ENCODE results near the gene CPT1B. TPM values are rescaled to one million over a fixed set of nuclear protein-coding genes. Genes with fewer than 3 reads are reported as not detected.

CPT1B gene
- total RNA-seq, 1 donor: 3.9 TPM

DNA sequence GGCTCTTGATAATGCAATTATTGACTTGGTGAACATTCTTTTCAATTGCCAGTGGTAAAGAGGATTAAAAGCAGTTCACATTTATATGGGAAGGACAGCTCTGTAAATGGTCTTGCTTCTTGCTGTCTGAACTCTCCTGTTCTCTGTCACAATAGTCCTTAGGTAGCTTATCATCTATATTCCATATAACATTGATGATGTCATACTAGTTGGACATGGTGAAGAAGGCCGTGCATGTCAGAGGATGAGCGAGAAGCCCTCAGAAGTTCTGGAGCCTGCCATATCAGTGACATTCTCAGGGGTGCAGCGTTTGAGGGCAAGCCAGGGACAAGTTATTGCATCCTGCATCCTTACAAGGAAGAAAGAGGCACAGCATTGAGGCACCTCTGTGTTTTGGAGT, 7.0 kb upstream of the CPT1B start:
- DNase-seq (ENCODE audit: low read depth): no peak
- TF ChIP-seq, protein P1, sequence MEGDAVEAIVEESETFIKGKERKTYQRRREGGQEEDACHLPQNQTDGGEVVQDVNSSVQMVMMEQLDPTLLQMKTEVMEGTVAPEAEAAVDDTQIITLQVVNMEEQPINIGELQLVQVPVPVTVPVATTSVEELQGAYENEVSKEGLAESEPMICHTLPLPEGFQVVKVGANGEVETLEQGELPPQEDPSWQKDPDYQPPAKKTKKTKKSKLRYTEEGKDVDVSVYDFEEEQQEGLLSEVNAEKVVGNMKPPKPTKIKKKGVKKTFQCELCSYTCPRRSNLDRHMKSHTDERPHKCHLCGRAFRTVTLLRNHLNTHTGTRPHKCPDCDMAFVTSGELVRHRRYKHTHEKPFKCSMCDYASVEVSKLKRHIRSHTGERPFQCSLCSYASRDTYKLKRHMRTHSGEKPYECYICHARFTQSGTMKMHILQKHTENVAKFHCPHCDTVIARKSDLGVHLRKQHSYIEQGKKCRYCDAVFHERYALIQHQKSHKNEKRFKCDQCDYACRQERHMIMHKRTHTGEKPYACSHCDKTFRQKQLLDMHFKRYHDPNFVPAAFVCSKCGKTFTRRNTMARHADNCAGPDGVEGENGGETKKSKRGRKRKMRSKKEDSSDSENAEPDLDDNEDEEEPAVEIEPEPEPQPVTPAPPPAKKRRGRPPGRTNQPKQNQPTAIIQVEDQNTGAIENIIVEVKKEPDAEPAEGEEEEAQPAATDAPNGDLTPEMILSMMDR (IDR thresholded peaks at IDR 0.05; ENCODE audit: insufficient read depth, low read depth, low read length): no peak
- no peak overlapping the region for H3K4me3 ChIP-seq (ENCODE audit: low read depth, low read length)

DNA sequence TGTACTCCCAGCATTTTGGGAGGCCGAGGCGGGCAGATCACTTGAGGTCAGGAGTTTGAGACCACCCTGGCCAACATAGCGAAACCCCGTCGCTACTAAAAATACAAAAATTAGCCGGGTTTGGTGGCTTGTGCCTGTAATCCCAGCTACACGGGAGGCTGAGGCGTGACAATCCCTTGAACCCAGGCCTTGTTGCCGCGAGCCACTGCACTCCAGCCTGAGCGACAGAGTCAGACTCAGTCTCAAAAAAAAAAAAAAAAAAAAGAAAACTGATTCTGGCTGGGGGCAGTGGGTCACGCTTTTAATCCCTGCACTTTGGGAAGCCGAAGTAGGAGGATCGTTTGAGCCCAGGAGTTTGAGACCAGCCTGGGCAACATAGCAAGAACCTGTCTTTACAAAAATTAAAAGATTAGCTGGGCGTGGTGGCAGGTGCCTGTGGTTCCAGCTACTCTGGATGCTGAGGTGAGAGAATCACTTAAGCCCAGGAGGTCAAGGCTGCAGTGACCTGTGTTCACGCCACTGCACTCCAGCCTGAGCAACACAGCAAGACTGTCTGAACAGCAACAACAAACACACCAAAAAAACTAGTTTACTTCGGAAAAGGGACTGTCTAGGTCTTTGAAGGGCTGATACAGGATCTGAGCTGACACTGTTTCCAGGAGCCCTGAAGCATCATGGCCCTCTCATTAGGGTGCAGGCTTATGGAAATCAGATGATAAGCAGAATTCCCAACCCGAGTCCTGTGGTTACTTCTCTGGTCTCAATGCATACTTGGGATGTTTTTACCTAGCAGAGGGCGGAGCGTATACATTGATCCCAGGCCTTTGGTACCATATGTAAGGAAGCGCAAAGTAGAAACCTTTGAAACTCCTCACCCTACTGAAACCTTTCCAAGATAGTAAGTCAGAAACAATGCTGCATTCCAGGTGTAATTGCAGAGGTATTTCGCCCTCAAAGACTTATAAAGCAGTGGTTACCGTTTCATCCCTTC, 6.2 kb upstream of the CPT1B start:
- TF ChIP-seq, protein P1 (IDR thresholded peaks at IDR 0.05; ENCODE audit: insufficient read depth, low read depth, low read length): no peak
- no peak for DNase-seq (ENCODE audit: low read depth)
- H3K4me3 ChIP-seq (ENCODE audit: low read depth, low read length): no peak overlapping the region

DNA sequence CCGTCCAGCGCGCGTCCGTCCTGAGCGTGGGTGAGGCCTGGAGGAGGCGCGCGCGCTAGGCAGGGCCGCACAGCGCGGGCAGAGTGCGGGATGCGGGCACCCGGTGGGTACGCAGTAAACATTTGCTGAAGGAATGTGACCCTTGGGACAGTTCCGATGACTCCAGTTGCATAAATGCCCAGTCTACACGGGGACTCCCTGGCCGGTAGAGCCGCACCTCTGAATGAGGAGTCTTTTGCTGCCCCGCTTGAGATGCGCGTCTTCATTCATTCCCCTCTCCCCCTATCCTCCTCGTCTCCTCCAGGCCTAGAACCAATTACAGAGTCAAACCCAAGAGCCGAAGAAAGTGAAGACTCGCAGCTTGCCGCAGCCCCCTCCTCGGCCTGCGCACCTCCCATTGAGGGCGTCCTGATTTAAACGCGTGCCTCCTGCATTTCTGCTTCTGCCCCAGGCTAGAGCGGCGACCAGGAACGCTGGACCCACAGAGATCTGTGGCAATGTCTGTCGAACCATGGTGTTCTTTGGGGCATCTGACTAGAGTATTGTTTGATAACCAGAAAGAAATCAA, 5.2 kb upstream of the CPT1B start:
- no peak for DNase-seq (ENCODE audit: low read depth)
- TF ChIP-seq, protein P1 (IDR thresholded peaks at IDR 0.05; ENCODE audit: insufficient read depth, low read depth, low read length): no peak

DNA sequence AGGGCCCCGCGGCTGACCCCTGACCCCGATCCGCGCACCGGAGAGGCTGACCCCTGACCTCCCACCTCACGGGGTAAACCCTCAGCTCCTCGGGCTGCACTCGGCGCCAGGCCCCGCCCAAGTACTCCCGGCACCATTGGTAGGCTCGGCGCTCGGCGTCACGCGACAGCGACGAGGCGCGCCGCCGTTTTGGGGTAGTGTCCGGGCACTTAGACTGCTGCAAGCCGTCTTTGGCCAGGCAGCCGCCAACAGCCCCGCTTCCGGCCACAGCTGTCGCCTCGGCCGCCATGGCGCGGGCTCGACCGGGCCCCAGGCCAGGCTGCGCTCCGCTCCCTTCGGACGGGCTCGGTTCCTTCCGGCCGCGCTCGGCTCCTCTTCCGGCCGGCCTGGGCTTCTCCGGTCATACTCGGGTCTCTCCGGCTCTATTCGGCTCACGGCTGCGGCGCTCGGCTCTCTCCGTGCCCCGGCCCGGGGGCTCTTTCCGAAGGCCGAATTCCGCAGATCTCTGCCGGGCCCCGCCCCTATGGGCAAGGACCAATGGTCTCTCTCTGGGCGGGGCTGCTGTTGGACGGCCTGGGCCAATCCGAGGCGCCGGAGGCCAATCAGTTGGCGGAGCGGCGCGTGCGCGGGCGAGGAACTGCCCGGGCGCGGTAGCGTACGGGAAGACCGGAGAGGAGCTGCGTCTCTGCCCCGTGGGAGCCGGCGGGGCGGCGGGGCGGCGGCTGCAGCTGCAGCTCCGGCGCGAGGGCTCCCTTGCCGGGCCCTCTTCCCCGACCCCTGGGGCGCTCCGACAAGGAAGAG, 4.5 kb upstream of the CPT1B start, which contains the start of gene CHKB:
TSS of gene CHKB (minus strand) at position 357 of the 801 bp plus-strand sequence. CDS start at position 289, 68 bp downstream.
- DNase-seq (ENCODE audit: low read depth): peak; percentile 97
- TF ChIP-seq, protein P1 (IDR thresholded peaks at IDR 0.05; ENCODE audit: insufficient read depth, low read depth, low read length): no peak
- peak within 1 kb of the TSS; percentile 83 for H3K4me3 ChIP-seq (ENCODE audit: low read depth, low read length)

More for the DNA sequence above, 5.2 kb upstream of the CPT1B start:
- peak overlapping the region; percentile 70 for H3K4me3 ChIP-seq (ENCODE audit: low read depth, low read length)

DNA sequence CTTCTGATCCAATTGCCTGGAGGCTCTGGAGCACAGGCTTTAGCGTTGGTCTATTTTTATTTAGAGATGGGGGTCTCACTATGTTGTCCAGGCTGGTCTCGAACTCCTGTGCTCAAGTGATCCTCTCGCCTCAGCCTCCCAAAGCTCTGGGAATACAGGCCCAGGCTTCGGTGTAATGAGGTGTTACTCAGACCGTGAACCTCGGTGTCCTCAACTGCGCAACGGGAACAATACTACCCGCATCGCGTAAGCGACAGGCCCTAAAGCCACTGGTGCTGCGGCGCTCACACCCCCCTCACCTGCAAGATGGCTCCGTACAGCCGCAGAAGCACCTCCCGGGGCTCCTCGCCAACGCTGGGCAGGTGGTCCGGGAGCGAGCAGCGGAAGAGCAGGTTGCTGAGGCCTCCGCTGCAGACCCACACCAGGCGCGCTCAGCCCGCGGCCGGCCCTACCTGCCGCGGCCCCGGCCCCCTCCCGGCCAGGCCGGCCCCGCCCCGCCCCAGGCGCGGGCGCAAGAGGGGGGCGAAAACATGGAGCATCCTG, 3.8 kb upstream of the CPT1B start:
- H3K4me3 ChIP-seq (ENCODE audit: low read depth, low read length): peak overlapping the region; percentile 83
- peak; percentile 10 for DNase-seq (ENCODE audit: low read depth)

More for the DNA sequence above, 3.8 kb upstream of the CPT1B start:
- TF ChIP-seq, protein P1 (IDR thresholded peaks at IDR 0.05; ENCODE audit: insufficient read depth, low read depth, low read length): no peak

All from fibroblast of villous mesenchyme (primary cell).